WTC11 (cell line): ENCODE data around the gene PLAA. TPM values are rescaled to one million over a fixed set of nuclear protein-coding genes. Genes with fewer than 3 reads are reported as not detected.

Experiments used
- ATAC-seq: fragments of 200-7000 bp; cut with Tn5 transposase; 2 replicates; pipeline ENCODE4 v1.10.0; 2021; ENCODE audit warnings: mild to moderate bottlenecking, moderate library complexity
- CTCF ChIA-PET: fragments of 300-600 bp; sonication (Branson Sonifier 250); formaldehyde crosslinking; loops from one replicate; lab custom pipeline; 2021; ENCODE audit warnings: antibody characterized with exemption; lab: Charles Lee
- POLR2A ChIA-PET: fragments of 350-600 bp; sonication (Branson Sonifier 250); formaldehyde crosslinking; loops from one replicate; lab custom pipeline; 2021; ENCODE audit warnings: antibody characterized with exemption; lab: Charles Lee
- DNase-seq: peaks from one replicate; pipeline ENCODE4 v3.0.0; 2021; ENCODE audit warnings: low spot score
- H3K27ac Mint-ChIP-seq: 2 replicates; pipeline ENCODE4 v1.8.0; 2021; ENCODE audit warnings: mixed read lengths
- H3K27me3 Mint-ChIP-seq: 2 replicates; pipeline ENCODE4 v1.8.0; 2021; ENCODE audit warnings: low read depth, mild to moderate bottlenecking, moderate library complexity, mixed read lengths
- H3K36me3 Mint-ChIP-seq: 2 replicates; pipeline ENCODE4 v1.8.0; 2021; ENCODE audit warnings: mixed read lengths
- H3K4me1 Mint-ChIP-seq: 2 replicates; pipeline ENCODE4 v1.8.0; 2022; ENCODE audit warnings: mixed read lengths
- H3K4me3 Mint-ChIP-seq: 2 replicates; pipeline ENCODE4 v1.8.0; 2021; ENCODE audit warnings: mild to moderate bottlenecking, moderate library complexity, mixed read lengths
- H3K9me3 Mint-ChIP-seq: 2 replicates; pipeline ENCODE4 v1.8.0; 2021; ENCODE audit warnings: mixed read lengths
- AFF4 ChIP-seq: sonication (generic); formaldehyde crosslinking; IDR thresholded peaks from 2 replicates; pipeline ENCODE4 v1.8.1; 2023; ENCODE audit warnings: mild to moderate bottlenecking, missing genetic modification reagents, borderline replicate concordance
- CBFB ChIP-seq: sonication (generic); formaldehyde crosslinking; IDR thresholded peaks from 2 replicates; pipeline ENCODE4 v1.8.1; 2022; ENCODE audit warnings: mild to moderate bottlenecking, low read depth, missing genetic modification reagents
- CREB1 ChIP-seq: sonication (generic); formaldehyde crosslinking; IDR thresholded peaks from 2 replicates; pipeline ENCODE4 v1.8.0; 2023; ENCODE audit warnings: mild to moderate bottlenecking, missing genetic modification reagents
- CREM ChIP-seq: sonication (generic); formaldehyde crosslinking; IDR thresholded peaks from 2 replicates; pipeline ENCODE4 v1.8.1; 2022; ENCODE audit warnings: mild to moderate bottlenecking, missing genetic modification reagents, moderate library complexity
- CTCF ChIP-seq: fragments of 200-600 bp; IDR thresholded peaks from 2 replicates; pipeline ENCODE4 v1.8.0; 2022; ENCODE audit warnings: antibody characterized with exemption
- E2F4 ChIP-seq: sonication (generic); formaldehyde crosslinking; IDR thresholded peaks from 2 replicates; pipeline ENCODE4 v1.8.1; 2022; ENCODE audit warnings: low read depth, mild to moderate bottlenecking, moderate library complexity, missing genetic modification reagents, borderline replicate concordance
- ETV6 ChIP-seq: sonication (generic); formaldehyde crosslinking; IDR thresholded peaks from 2 replicates; pipeline ENCODE4 v1.8.1; 2022; ENCODE audit warnings: mild to moderate bottlenecking, missing genetic modification reagents
- GTF2I ChIP-seq: fragments of 250-450 bp; sonication (Bioruptor Pico); conservative IDR thresholded peaks from 2 replicates; pipeline ENCODE4 v1.4.0; 2021; ENCODE audit warnings: mild to moderate bottlenecking
- IRF1 ChIP-seq: sonication (generic); formaldehyde crosslinking; IDR thresholded peaks from 2 replicates; pipeline ENCODE4 v1.8.0; 2023; ENCODE audit warnings: missing genetic modification reagents
- IRF2 ChIP-seq: sonication (generic); formaldehyde crosslinking; IDR thresholded peaks from 2 replicates; pipeline ENCODE4 v1.8.0; 2022; ENCODE audit warnings: low read depth, missing genetic modification reagents, borderline replicate concordance
- JUN ChIP-seq: sonication (generic); formaldehyde crosslinking; IDR thresholded peaks from 2 replicates; pipeline ENCODE4 v1.8.0; 2023; ENCODE audit warnings: mild to moderate bottlenecking, missing genetic modification reagents
- NR2C2 ChIP-seq: sonication (generic); formaldehyde crosslinking; IDR thresholded peaks from 2 replicates; pipeline ENCODE4 v1.8.0; 2022; ENCODE audit warnings: mild to moderate bottlenecking, missing genetic modification reagents
- NR3C1 ChIP-seq: sonication (generic); formaldehyde crosslinking; conservative IDR thresholded peaks from 2 replicates; pipeline ENCODE4 v1.8.1; 2023; ENCODE audit warnings: low read depth, mild to moderate bottlenecking, missing genetic modification reagents
- PREB ChIP-seq: sonication (generic); formaldehyde crosslinking; IDR thresholded peaks from 2 replicates; pipeline ENCODE4 v1.8.1; 2022; ENCODE audit warnings: mild to moderate bottlenecking, missing genetic modification reagents, moderate library complexity, borderline replicate concordance
- SP1 ChIP-seq: sonication (generic); formaldehyde crosslinking; conservative IDR thresholded peaks from 2 replicates; pipeline ENCODE4 v1.8.1; 2022; ENCODE audit warnings: missing genetic modification reagents
- USF1 ChIP-seq: sonication (generic); formaldehyde crosslinking; IDR thresholded peaks from 2 replicates; pipeline ENCODE4 v1.8.0; 2022; ENCODE audit warnings: mild to moderate bottlenecking, missing genetic modification reagents
- USF2 ChIP-seq: sonication (generic); formaldehyde crosslinking; IDR thresholded peaks from 2 replicates; pipeline ENCODE4 v1.8.1; 2023; ENCODE audit warnings: mild to moderate bottlenecking, missing genetic modification reagents, moderate library complexity
- ZNF317 ChIP-seq: sonication (generic); formaldehyde crosslinking; IDR thresholded peaks from 2 replicates; pipeline ENCODE4 v1.8.1; 2023; ENCODE audit warnings: low read depth, mild to moderate bottlenecking, moderate library complexity, missing genetic modification reagents, borderline replicate concordance
- total RNA-seq: library from RNA; stranded (reverse); gene quantifications from 3 replicates; pipeline ENCODE4 v1.2.3, GENCODE V29; 2021

PLAA gene
- total RNA-seq, 1 experiment from 2014 or later = 56.1 TPM

- TF ChIP-seq NR2C2 (CRISPR knock-in tag) (no peak), NR3C1 (CRISPR knock-in tag) (no peak), CREB1 (CRISPR knock-in tag) (no peak), E2F4 (no peak), ETV6 (CRISPR knock-in tag) (no peak), USF1 (CRISPR knock-in tag) (no peak), SP1 (CRISPR knock-in tag) (no peak), CTCF (no peak), AFF4 (no peak), IRF2 (CRISPR knock-in tag) (no peak), GTF2I (CRISPR knock-in tag) (no peak), CREM (no peak), JUN (CRISPR knock-in tag) (no peak), CBFB (no peak), IRF1 (CRISPR knock-in tag) (no peak), ZNF317 (no peak), USF2 (CRISPR knock-in tag) (no peak), PREB (CRISPR knock-in tag) (no peak)
- CTCF ChIA-PET = interaction anchor here (0.6 to 3.4 kb wide), 14 partner anchors 19 to 359 kb away, joined by 3 to 29 read pairs (median 4); partner anchors contain the start of genes CAAP1, IFT74 and PLAA
- POLR2A ChIA-PET = interaction anchor here (1.1 to 3.8 kb wide), 5 partner anchors 19 to 83 kb away, joined by 3 to 26 read pairs (median 9); partner anchors contain the start of genes CAAP1, IFT74 and PLAA
- H3K4me3 Mint-ChIP-seq = peak overlapping the region; percentile 15
- peak overlapping the region; percentile 99 for H3K27ac Mint-ChIP-seq
- H3K36me3 Mint-ChIP-seq = no peaks in the 10 kb centered on the region
- DNase-seq = peak; percentile 16
- ATAC-seq = peak; percentile 20
- H3K9me3 Mint-ChIP-seq = no peaks in the 10 kb centered on the region
- H3K27me3 Mint-ChIP-seq = no peaks in the 10 kb centered on the region
- H3K4me1 Mint-ChIP-seq = peaks cover 34% of the 10 kb centered on the region
These were observed 27.9 kb upstream of the PLAA start for GRCh38 chr9:26974927-26975326.
